ENCODE data around the gene ATP10B. TPM values are rescaled to one million over a fixed set of nuclear protein-coding genes. Genes with fewer than 3 reads are reported as not detected.

ATP10B gene
- polyA plus RNA-seq, 1 donor from 2014 or later, result 1.9 TPM

DNA sequence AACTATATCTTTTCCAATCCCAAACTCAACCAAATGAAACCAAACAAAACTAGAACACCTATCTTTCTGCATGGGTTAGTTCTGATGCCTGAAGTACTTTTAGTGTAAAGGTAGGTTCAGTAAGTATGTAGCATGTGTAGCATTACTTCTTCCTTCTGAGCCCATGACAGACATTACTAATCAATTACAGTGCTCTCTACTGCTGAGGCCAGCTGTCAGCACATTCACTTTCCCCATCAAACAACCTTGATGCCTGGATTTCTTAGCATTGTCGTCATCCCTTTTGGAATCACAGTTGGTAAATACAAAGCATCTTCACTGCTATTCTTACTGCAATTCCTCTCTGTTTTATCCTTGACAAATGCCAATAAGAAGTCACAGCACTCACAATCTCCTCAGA is 327.2 kb downstream of the ATP10B start:
- Histone ChIP-seq H3F3A (ENCODE audit: insufficient read depth, low read length, poor library complexity, severe bottlenecking) (no peaks in the 10 kb centered on the region), H3K9me3 (ENCODE audit: low read length) (no peaks in the 10 kb centered on the region), H3K9ac (ENCODE audit: low read length) (no peak overlapping the region), H3K79me2 (replicated peaks; ENCODE audit: insufficient read depth, low read length) (no peaks in the 10 kb centered on the region), H3K9me2 (ENCODE audit: insufficient read depth, low read length) (no peaks in the 10 kb centered on the region), H3K27ac (ENCODE audit: low read length) (no peak overlapping the region), H3K4me3 (ENCODE audit: low read length) (no peak overlapping the region), H3K36me3 (ENCODE audit: insufficient read depth, low read length) (no peaks in the 10 kb centered on the region), H2AFZ (ENCODE audit: low read depth, low read length) (no peak overlapping the region), H4K20me1 (ENCODE audit: insufficient read depth) (no peaks in the 10 kb centered on the region), H3K27me3 (ENCODE audit: insufficient read depth, low read depth, low read length) (no peaks in the 10 kb centered on the region), H3K4me2 (ENCODE audit: low read length) (no peak overlapping the region)
- TF ChIP-seq EP300 (conservative IDR thresholded peaks at IDR 0.05; ENCODE audit: poor library complexity, severe bottlenecking) (no peak), POLR2AphosphoS5 (IDR thresholded peaks at IDR 0.05) (no peak), RAD21 (conservative IDR thresholded peaks at IDR 0.05) (no peak), EZH2 (IDR thresholded peaks at IDR 0.05; ENCODE audit: borderline replicate concordance, insufficient read depth, low read length, poor library complexity, severe bottlenecking) (no peak), SMC3 (conservative IDR thresholded peaks at IDR 0.05; ENCODE audit: poor library complexity) (no peak), TAF1 (IDR thresholded peaks at IDR 0.05; ENCODE audit: low read depth) (no peak), MXI1 (conservative IDR thresholded peaks at IDR 0.05; ENCODE audit: poor library complexity, severe bottlenecking) (no peak)
- TF ChIP-seq, protein P1, sequence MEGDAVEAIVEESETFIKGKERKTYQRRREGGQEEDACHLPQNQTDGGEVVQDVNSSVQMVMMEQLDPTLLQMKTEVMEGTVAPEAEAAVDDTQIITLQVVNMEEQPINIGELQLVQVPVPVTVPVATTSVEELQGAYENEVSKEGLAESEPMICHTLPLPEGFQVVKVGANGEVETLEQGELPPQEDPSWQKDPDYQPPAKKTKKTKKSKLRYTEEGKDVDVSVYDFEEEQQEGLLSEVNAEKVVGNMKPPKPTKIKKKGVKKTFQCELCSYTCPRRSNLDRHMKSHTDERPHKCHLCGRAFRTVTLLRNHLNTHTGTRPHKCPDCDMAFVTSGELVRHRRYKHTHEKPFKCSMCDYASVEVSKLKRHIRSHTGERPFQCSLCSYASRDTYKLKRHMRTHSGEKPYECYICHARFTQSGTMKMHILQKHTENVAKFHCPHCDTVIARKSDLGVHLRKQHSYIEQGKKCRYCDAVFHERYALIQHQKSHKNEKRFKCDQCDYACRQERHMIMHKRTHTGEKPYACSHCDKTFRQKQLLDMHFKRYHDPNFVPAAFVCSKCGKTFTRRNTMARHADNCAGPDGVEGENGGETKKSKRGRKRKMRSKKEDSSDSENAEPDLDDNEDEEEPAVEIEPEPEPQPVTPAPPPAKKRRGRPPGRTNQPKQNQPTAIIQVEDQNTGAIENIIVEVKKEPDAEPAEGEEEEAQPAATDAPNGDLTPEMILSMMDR (IDR thresholded peaks at IDR 0.05; ENCODE audit: poor library complexity, severe bottlenecking), result no peak
- TF ChIP-seq, protein P2, sequence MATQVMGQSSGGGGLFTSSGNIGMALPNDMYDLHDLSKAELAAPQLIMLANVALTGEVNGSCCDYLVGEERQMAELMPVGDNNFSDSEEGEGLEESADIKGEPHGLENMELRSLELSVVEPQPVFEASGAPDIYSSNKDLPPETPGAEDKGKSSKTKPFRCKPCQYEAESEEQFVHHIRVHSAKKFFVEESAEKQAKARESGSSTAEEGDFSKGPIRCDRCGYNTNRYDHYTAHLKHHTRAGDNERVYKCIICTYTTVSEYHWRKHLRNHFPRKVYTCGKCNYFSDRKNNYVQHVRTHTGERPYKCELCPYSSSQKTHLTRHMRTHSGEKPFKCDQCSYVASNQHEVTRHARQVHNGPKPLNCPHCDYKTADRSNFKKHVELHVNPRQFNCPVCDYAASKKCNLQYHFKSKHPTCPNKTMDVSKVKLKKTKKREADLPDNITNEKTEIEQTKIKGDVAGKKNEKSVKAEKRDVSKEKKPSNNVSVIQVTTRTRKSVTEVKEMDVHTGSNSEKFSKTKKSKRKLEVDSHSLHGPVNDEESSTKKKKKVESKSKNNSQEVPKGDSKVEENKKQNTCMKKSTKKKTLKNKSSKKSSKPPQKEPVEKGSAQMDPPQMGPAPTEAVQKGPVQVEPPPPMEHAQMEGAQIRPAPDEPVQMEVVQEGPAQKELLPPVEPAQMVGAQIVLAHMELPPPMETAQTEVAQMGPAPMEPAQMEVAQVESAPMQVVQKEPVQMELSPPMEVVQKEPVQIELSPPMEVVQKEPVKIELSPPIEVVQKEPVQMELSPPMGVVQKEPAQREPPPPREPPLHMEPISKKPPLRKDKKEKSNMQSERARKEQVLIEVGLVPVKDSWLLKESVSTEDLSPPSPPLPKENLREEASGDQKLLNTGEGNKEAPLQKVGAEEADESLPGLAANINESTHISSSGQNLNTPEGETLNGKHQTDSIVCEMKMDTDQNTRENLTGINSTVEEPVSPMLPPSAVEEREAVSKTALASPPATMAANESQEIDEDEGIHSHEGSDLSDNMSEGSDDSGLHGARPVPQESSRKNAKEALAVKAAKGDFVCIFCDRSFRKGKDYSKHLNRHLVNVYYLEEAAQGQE (IDR thresholded peaks at IDR 0.05; ENCODE audit: borderline replicate concordance), result no peak

DNA sequence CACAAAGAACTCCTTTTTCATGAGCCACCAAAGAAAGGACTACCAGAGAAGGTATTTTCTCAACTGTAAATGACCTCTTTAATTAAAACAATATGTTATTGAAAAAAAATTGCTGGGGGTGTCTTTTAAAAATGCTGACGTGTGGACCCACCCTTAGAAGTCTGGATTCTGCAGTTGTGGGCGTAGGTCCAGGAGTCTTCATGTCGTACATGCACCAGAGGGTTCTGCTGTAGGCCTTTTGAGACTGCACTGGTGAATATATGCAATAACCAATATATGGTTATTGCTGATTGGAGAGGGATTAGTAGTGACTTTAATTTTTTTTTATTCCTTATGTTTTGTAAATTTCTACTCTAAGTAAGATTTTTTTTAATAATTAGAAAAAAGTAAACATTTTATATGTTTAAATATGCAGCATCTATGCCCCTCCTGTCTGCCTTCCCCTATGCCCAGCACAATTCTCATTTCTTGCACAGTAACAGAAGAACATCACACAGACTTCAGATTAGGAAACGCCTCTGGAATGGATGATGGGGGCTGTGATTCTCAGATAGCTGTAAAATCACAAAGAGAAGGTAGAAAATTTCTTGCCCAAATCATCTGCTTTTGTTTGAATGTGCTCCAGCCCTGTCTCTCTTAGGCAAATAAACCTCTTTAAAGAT is 328.4 kb downstream of the ATP10B start:
- no peaks in the 10 kb centered on the region for H4K20me1 ChIP-seq (ENCODE audit: insufficient read depth)
- H3K27ac ChIP-seq (ENCODE audit: low read length), result no peak overlapping the region
- H3F3A ChIP-seq (ENCODE audit: insufficient read depth, low read length, poor library complexity, severe bottlenecking), result no peaks in the 10 kb centered on the region
- no peaks in the 10 kb centered on the region for H3K9me2 ChIP-seq (ENCODE audit: insufficient read depth, low read length)
- no peak overlapping the region for H2AFZ ChIP-seq (ENCODE audit: low read depth, low read length)
- H3K36me3 ChIP-seq (ENCODE audit: insufficient read depth, low read length), result no peaks in the 10 kb centered on the region
- no peaks in the 10 kb centered on the region for H3K9me3 ChIP-seq (ENCODE audit: low read length)
- H3K9ac ChIP-seq (ENCODE audit: low read length), result no peak overlapping the region
- H3K4me2 ChIP-seq (ENCODE audit: low read length), result no peak overlapping the region
- TF ChIP-seq RAD21 (conservative IDR thresholded peaks at IDR 0.05) (no peak), TAF1 (IDR thresholded peaks at IDR 0.05; ENCODE audit: low read depth) (no peak), MXI1 (conservative IDR thresholded peaks at IDR 0.05; ENCODE audit: poor library complexity, severe bottlenecking) (no peak), EP300 (conservative IDR thresholded peaks at IDR 0.05; ENCODE audit: poor library complexity, severe bottlenecking) (no peak), EZH2 (IDR thresholded peaks at IDR 0.05; ENCODE audit: borderline replicate concordance, insufficient read depth, low read length, poor library complexity, severe bottlenecking) (no peak), POLR2AphosphoS5 (IDR thresholded peaks at IDR 0.05) (no peak), SMC3 (conservative IDR thresholded peaks at IDR 0.05; ENCODE audit: poor library complexity) (no peak)
- TF ChIP-seq, protein P2 (IDR thresholded peaks at IDR 0.05; ENCODE audit: borderline replicate concordance), result no peak
- TF ChIP-seq, protein P1 (IDR thresholded peaks at IDR 0.05; ENCODE audit: poor library complexity, severe bottlenecking), result no peak
- no peaks in the 10 kb centered on the region for H3K79me2 ChIP-seq (replicated peaks; ENCODE audit: insufficient read depth, low read length)
- H3K4me3 ChIP-seq (ENCODE audit: low read length), result no peak overlapping the region
- no peaks in the 10 kb centered on the region for H3K27me3 ChIP-seq (ENCODE audit: insufficient read depth, low read depth, low read length)

All from neural cell (in vitro differentiated cells).